Upper lobe of left lung (tissue), 4 donors: Measurements from ENCODE around the gene GRIK2.

Experiments
- CTCF ChIP-seq, 6 experiments: fragments of 450-650 bp in 4 of 6; fragments of 200-600 bp in 2 of 6; sonication (generic) in 2 of 6; IDR thresholded peaks; one replicate each; pipeline ENCODE4 v1.5.1; 2016 to 2019; ENCODE audit warnings: antibody characterized with exemption in 6 of 6
- POLR2A ChIP-seq, 4 donors: fragments of 450-650 bp; IDR thresholded peaks; one replicate each; pipeline ENCODE4 v1.5.1; 2016 to 2017; ENCODE audit warnings: antibody characterized with exemption in 4 of 4, mild to moderate bottlenecking in 2 of 4

GRCh38 chr6:101824551-101825345 lies 431.2 kb downstream of the GRIK2 start:
- TF ChIP-seq POLR2A (IDR thresholded peaks at IDR 0.05) (no peak), CTCF (IDR thresholded peaks at IDR 0.05) (no peak)
